Activated T-helper 2 cell treated with anti-CD3 and anti-CD28 coated beads, Interferon-gamma antibody, Interleukin-2, Interleukin-4, amounts not matched to agents 10 μg/mL and 5 μg/mL and 100 μg/mL, durations not matched to agents 14 hours and 24 hours and 36 hours (primary cell): ENCODE data around the gene PLCB1. TPM values are rescaled to one million over a fixed set of nuclear protein-coding genes. Genes with fewer than 3 reads are reported as not detected.

Experiments used
- DNase-seq: peaks from one replicate; pipeline ENCODE4 v3.0.0; 2021; ENCODE audit warnings: low spot score
- H3K27ac Mint-ChIP-seq: one replicate; pipeline ENCODE4 v1.8.0; 2021; ENCODE audit warnings: mixed read lengths
- H3K27me3 Mint-ChIP-seq: one replicate; pipeline ENCODE4 v1.8.0; 2021; ENCODE audit warnings: low read depth, mixed read lengths
- H3K36me3 Mint-ChIP-seq: one replicate; pipeline ENCODE4 v1.8.0; 2021; ENCODE audit warnings: low read depth, mixed read lengths
- H3K4me1 Mint-ChIP-seq: one replicate; pipeline ENCODE4 v1.8.0; 2021; ENCODE audit warnings: low read depth, mixed read lengths
- H3K4me3 Mint-ChIP-seq: one replicate; pipeline ENCODE4 v1.8.0; 2021; ENCODE audit warnings: low read depth, mild to moderate bottlenecking, moderate library complexity, mixed read lengths
- H3K9me3 Mint-ChIP-seq: one replicate; pipeline ENCODE4 v1.8.0; 2021; ENCODE audit warnings: mixed read lengths
- intact Hi-C: fragments of 100-400 bp; cut with micrococcal nuclease; formaldehyde crosslinking; loops from one replicate; pipeline ENCODE4 v1.15.1; 2023
- total RNA-seq: library from RNA; stranded (reverse); gene quantifications from 2 replicates; pipeline ENCODE4 v1.2.3, GENCODE V29; 2022

The PLCB1 gene
- total RNA-seq, 1 donor from 2014 or later, result 2.6 TPM

GRCh38 chr20:8356806-8357205 is 224.7 kb downstream of the PLCB1 start:
- Mint-ChIP-seq H3K9me3 (no peaks in the 10 kb centered on the region), H3K4me1 (peaks cover 9% of the 10 kb centered on the region), H3K27ac (no peak overlapping the region), H3K36me3 (no peaks in the 10 kb centered on the region), H3K27me3 (peaks cover 39% of the 10 kb centered on the region), H3K4me3 (no peak overlapping the region)
- DNase-seq, result no peak
- intact Hi-C loops, result no loop called here

GRCh38 chr20:8357703-8358102 is 225.6 kb downstream of the PLCB1 start:
- Mint-ChIP-seq H3K36me3 (no peaks in the 10 kb centered on the region), H3K27me3 (peaks cover 39% of the 10 kb centered on the region), H3K27ac (no peak overlapping the region), H3K9me3 (no peaks in the 10 kb centered on the region), H3K4me1 (peaks cover 7% of the 10 kb centered on the region), H3K4me3 (no peak overlapping the region)
- intact Hi-C loops, result no loop called here
- DNase-seq, result no peak

GRCh38 chr20:8360035-8360434 is 228.0 kb downstream of the PLCB1 start:
- H3K4me1 Mint-ChIP-seq, result peaks cover 7% of the 10 kb centered on the region
- H3K9me3 Mint-ChIP-seq, result no peaks in the 10 kb centered on the region
- intact Hi-C loops, result loop anchor here (5.0 kb wide), 1 partner anchor 143 kb away; no protein-coding TSS in a partner anchor
- H3K27ac Mint-ChIP-seq, result no peak overlapping the region
- H3K4me3 Mint-ChIP-seq, result no peak overlapping the region
- H3K36me3 Mint-ChIP-seq, result no peaks in the 10 kb centered on the region
- H3K27me3 Mint-ChIP-seq, result peaks cover 40% of the 10 kb centered on the region
- DNase-seq, result no peak

- no peak overlapping the region for H3K4me3 Mint-ChIP-seq
- no peaks in the 10 kb centered on the region for H3K36me3 Mint-ChIP-seq
- H3K27ac Mint-ChIP-seq, result no peak overlapping the region
- no peaks in the 10 kb centered on the region for H3K9me3 Mint-ChIP-seq
- intact Hi-C loops, result loop anchor here (5.0 kb wide), 1 partner anchor 144 kb away; no protein-coding TSS in a partner anchor
- no peak for DNase-seq
- peaks cover 39% of the 10 kb centered on the region for H3K27me3 Mint-ChIP-seq
- peaks cover 7% of the 10 kb centered on the region for H3K4me1 Mint-ChIP-seq
These were observed 229.1 kb downstream of the PLCB1 start for GRCh38 chr20:8361006-8361652.

- H3K4me3 Mint-ChIP-seq, result no peak overlapping the region
- H3K27ac Mint-ChIP-seq, result no peak overlapping the region
These were observed 229.7 kb downstream of the PLCB1 start for GRCh38 chr20:8361779-8362178.

GRCh38 chr20:8362457-8362856 is 230.4 kb downstream of the PLCB1 start:
- Mint-ChIP-seq H3K27ac (no peak overlapping the region), H3K36me3 (no peaks in the 10 kb centered on the region), H3K9me3 (no peaks in the 10 kb centered on the region), H3K4me3 (no peak overlapping the region), H3K4me1 (peaks cover 7% of the 10 kb centered on the region), H3K27me3 (peaks cover 30% of the 10 kb centered on the region)
- intact Hi-C loops, result loop anchor here (5.0 kb wide), 1 partner anchor 145 kb away; no protein-coding TSS in a partner anchor
- DNase-seq, result no peak

More at GRCh38 chr20:8361779-8362178, 229.7 kb downstream of the PLCB1 start:
- no peaks in the 10 kb centered on the region for H3K36me3 Mint-ChIP-seq
- intact Hi-C loops, result loop anchor here (5.0 kb wide), 1 partner anchor 144 kb away; no protein-coding TSS in a partner anchor
- H3K27me3 Mint-ChIP-seq, result peaks cover 34% of the 10 kb centered on the region
- no peaks in the 10 kb centered on the region for H3K9me3 Mint-ChIP-seq
- DNase-seq, result no peak
- H3K4me1 Mint-ChIP-seq, result peaks cover 7% of the 10 kb centered on the region

GRCh38 chr20:8363970-8364733 is 232.1 kb downstream of the PLCB1 start:
- Mint-ChIP-seq H3K4me1 (peaks cover 7% of the 10 kb centered on the region), H3K36me3 (no peaks in the 10 kb centered on the region), H3K27ac (no peak overlapping the region), H3K9me3 (no peaks in the 10 kb centered on the region), H3K27me3 (peaks cover 28% of the 10 kb centered on the region), H3K4me3 (no peak overlapping the region)
- DNase-seq, result no peak
- intact Hi-C loops, result loop anchor here (5.0 kb wide), 1 partner anchor 147 kb away; no protein-coding TSS in a partner anchor

GRCh38 chr20:8364734-8365078 is 232.6 kb downstream of the PLCB1 start:
- H3K4me1 Mint-ChIP-seq, result peaks cover 9% of the 10 kb centered on the region
- no peaks in the 10 kb centered on the region for H3K9me3 Mint-ChIP-seq
- no peaks in the 10 kb centered on the region for H3K36me3 Mint-ChIP-seq
- DNase-seq, result no peak
- intact Hi-C loops, result loop anchor here (5.0 kb wide), 1 partner anchor 147 kb away; no protein-coding TSS in a partner anchor
- no peak overlapping the region for H3K4me3 Mint-ChIP-seq
- H3K27ac Mint-ChIP-seq, result no peak overlapping the region
- peaks cover 32% of the 10 kb centered on the region for H3K27me3 Mint-ChIP-seq

- intact Hi-C loops, result no loop called here
- H3K4me3 Mint-ChIP-seq, result no peak overlapping the region
- no peaks in the 10 kb centered on the region for H3K36me3 Mint-ChIP-seq
- no peak for DNase-seq
- no peaks in the 10 kb centered on the region for H3K9me3 Mint-ChIP-seq
- peaks cover 9% of the 10 kb centered on the region for H3K4me1 Mint-ChIP-seq
- H3K27me3 Mint-ChIP-seq, result peaks cover 27% of the 10 kb centered on the region
- H3K27ac Mint-ChIP-seq, result no peak overlapping the region
These were observed 233.6 kb downstream of the PLCB1 start for GRCh38 chr20:8365634-8366033.

GRCh38 chr20:8366303-8366923 is 234.3 kb downstream of the PLCB1 start:
- intact Hi-C loops, result no loop called here
- Mint-ChIP-seq H3K27ac (no peak overlapping the region), H3K9me3 (no peaks in the 10 kb centered on the region), H3K4me1 (peaks cover 5% of the 10 kb centered on the region), H3K27me3 (peaks cover 23% of the 10 kb centered on the region), H3K36me3 (no peaks in the 10 kb centered on the region), H3K4me3 (no peak overlapping the region)
- DNase-seq, result no peak

GRCh38 chr20:8367689-8368088 is 235.6 kb downstream of the PLCB1 start:
- no peaks in the 10 kb centered on the region for H3K9me3 Mint-ChIP-seq
- no peak overlapping the region for H3K4me3 Mint-ChIP-seq

GRCh38 chr20:8368670-8369069 is 236.6 kb downstream of the PLCB1 start:
- H3K27ac Mint-ChIP-seq, result no peak overlapping the region
- peaks cover 3% of the 10 kb centered on the region for H3K4me1 Mint-ChIP-seq
- DNase-seq, result no peak
- no peaks in the 10 kb centered on the region for H3K9me3 Mint-ChIP-seq
- intact Hi-C loops, result no loop called here
- H3K4me3 Mint-ChIP-seq, result no peak overlapping the region
- peaks cover 22% of the 10 kb centered on the region for H3K27me3 Mint-ChIP-seq
- H3K36me3 Mint-ChIP-seq, result no peaks in the 10 kb centered on the region

More at GRCh38 chr20:8367689-8368088, 235.6 kb downstream of the PLCB1 start:
- DNase-seq, result no peak
- Mint-ChIP-seq H3K27ac (no peak overlapping the region), H3K4me1 (peaks cover 3% of the 10 kb centered on the region), H3K27me3 (peaks cover 22% of the 10 kb centered on the region), H3K36me3 (no peaks in the 10 kb centered on the region)
- intact Hi-C loops, result no loop called here

- H3K27me3 Mint-ChIP-seq, result peaks cover 20% of the 10 kb centered on the region
- H3K4me3 Mint-ChIP-seq, result no peak overlapping the region
- H3K27ac Mint-ChIP-seq, result no peak overlapping the region
- intact Hi-C loops, result no loop called here
- no peaks in the 10 kb centered on the region for H3K36me3 Mint-ChIP-seq
- no peak for DNase-seq
- no peaks in the 10 kb centered on the region for H3K9me3 Mint-ChIP-seq
- peaks cover 3% of the 10 kb centered on the region for H3K4me1 Mint-ChIP-seq
These were observed 237.2 kb downstream of the PLCB1 start for GRCh38 chr20:8369311-8369710.
